ENCODE data around the gene HGD. TPM values are rescaled to one million over a fixed set of nuclear protein-coding genes. Genes with fewer than 3 reads are reported as not detected.

The HGD gene
- total and polyA plus RNA-seq, 7 donors: 0.71 to 54.1 (median 35.7) TPM; not detected in 3

GRCh38 chr3:120602682-120603081, 79.4 kb downstream of the HGD start:
- H3K27me3 ChIP-seq: no peaks in the 10 kb centered on the region
- H3K4me3 ChIP-seq: no peak overlapping the region
- DNase-seq: no peak
- no peak for TF ChIP-seq POLR2A (IDR thresholded peaks at IDR 0.05)
- TF ChIP-seq POLR2AphosphoS5 (IDR thresholded peaks at IDR 0.05): no peak
- TF ChIP-seq, protein P1, sequence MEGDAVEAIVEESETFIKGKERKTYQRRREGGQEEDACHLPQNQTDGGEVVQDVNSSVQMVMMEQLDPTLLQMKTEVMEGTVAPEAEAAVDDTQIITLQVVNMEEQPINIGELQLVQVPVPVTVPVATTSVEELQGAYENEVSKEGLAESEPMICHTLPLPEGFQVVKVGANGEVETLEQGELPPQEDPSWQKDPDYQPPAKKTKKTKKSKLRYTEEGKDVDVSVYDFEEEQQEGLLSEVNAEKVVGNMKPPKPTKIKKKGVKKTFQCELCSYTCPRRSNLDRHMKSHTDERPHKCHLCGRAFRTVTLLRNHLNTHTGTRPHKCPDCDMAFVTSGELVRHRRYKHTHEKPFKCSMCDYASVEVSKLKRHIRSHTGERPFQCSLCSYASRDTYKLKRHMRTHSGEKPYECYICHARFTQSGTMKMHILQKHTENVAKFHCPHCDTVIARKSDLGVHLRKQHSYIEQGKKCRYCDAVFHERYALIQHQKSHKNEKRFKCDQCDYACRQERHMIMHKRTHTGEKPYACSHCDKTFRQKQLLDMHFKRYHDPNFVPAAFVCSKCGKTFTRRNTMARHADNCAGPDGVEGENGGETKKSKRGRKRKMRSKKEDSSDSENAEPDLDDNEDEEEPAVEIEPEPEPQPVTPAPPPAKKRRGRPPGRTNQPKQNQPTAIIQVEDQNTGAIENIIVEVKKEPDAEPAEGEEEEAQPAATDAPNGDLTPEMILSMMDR (IDR thresholded peaks at IDR 0.05): no peak
- no peak for TF ChIP-seq EP300 (IDR thresholded peaks at IDR 0.05)
- 92 to 97% methylated on average over 2 of the region's 2 CpGs for WGBS, 2 donors
- intact Hi-C loops (cut with DNase I): no loop called here
- H3K4me1 ChIP-seq: peaks cover 0 to 34% (median 28%) of the 10 kb centered on the region in 4 donors
- no peak overlapping the region for H3K27ac ChIP-seq
- H3K9me3 ChIP-seq: no peaks in the 10 kb centered on the region
- H3K36me3 ChIP-seq: peaks cover 0 to 46% (median 9%) of the 10 kb centered on the region in 4 donors

DNA sequence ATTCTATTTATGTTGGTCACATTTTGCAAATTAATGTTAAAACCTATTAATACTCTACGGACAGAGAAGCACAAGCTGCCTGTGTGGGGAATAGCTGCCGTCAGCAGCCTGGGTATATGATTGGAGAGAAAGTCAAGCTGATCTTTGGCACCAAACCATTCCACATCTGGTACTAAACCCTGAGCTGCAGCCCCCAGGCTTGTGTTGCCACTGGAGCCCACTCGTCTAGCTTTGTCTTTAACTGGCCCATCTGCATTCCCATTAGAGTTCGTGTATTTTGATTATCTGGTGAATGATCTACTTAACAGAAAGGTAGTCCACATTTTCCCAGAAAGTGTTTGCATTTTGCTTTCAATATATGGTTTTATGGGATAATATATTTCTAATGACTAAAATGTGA, 80.5 kb downstream of the HGD start:
- WGBS, 2 donors: 76 to 77% methylated on average over 4 of the region's 4 CpGs
- TF ChIP-seq, protein P1 (IDR thresholded peaks at IDR 0.05): no peak
- TF ChIP-seq POLR2A (IDR thresholded peaks at IDR 0.05) (no peak), POLR2AphosphoS5 (IDR thresholded peaks at IDR 0.05) (no peak), EP300 (IDR thresholded peaks at IDR 0.05) (no peak)
- H3K4me3 ChIP-seq: no peak overlapping the region
- H3K27me3 ChIP-seq: no peaks in the 10 kb centered on the region
- DNase-seq: no peak
- intact Hi-C loops (cut with DNase I): no loop called here
- no peaks in the 10 kb centered on the region for H3K9me3 ChIP-seq
- no peak overlapping the region for H3K27ac ChIP-seq
- H3K36me3 ChIP-seq: peaks cover 0 to 48% (median 9%) of the 10 kb centered on the region in 4 donors
- peaks cover 0 to 42% (median 36%) of the 10 kb centered on the region in 4 donors for H3K4me1 ChIP-seq

DNA sequence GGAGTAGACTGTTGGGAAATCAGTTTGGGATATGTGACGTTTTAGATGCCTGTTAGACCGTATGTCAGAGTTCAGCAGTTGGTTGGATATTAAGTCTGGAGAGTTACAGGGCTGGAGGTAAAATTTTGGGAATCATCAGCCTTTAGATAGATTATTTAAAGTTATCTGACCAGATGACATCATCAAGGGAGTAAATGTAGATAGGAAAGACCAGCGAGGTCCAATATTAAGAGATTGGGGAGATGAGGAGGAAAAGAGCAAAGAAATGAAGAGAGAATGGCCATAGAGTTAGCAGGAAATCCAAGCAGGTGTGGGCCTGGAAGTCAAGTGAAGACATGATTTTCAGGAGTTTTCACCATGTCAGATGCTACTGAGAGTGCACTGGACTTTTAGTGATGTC, 82.8 kb downstream of the HGD start:
- Histone ChIP-seq H3K27ac (peak overlapping the region in 2 of 4 donors; percentile 3 to 55), H3K9me3 (no peaks in the 10 kb centered on the region), H3K4me3 (no peak overlapping the region), H3K27me3 (no peaks in the 10 kb centered on the region), H3K36me3 (peaks cover 0 to 48% (median 9%) of the 10 kb centered on the region in 4 donors), H3K4me1 (peaks cover 0 to 46% (median 38%) of the 10 kb centered on the region in 4 donors)
- 58 to 86% methylated on average over 3 of the region's 3 CpGs for WGBS, 2 donors
- intact Hi-C loops (cut with DNase I): loop anchor here (5.0 to 10.0 kb wide), 4 partner anchors 37 to 504 kb away; partner anchors contain the start of genes GSK3B, GTF2E1, RABL3 and STXBP5L
- no peak for DNase-seq
- no peak for TF ChIP-seq POLR2AphosphoS5 (IDR thresholded peaks at IDR 0.05)
- TF ChIP-seq POLR2A (IDR thresholded peaks at IDR 0.05): no peak
- TF ChIP-seq EP300 (IDR thresholded peaks at IDR 0.05): no peak

- Histone ChIP-seq H3K36me3 (peaks cover 0 to 35% (median 8%) of the 10 kb centered on the region in 4 donors), H3K4me3 (peak overlapping the region; percentile 62 to 88 (median 76)), H3K9me3 (no peaks in the 10 kb centered on the region), H3K27me3 (no peaks in the 10 kb centered on the region), H3K27ac (peak overlapping the region in 3 of 4 donors; percentile 90 to 94 (median 91)), H3K4me1 (peaks cover 0 to 46% (median 38%) of the 10 kb centered on the region in 4 donors)
- WGBS, 2 donors: 16 to 49% methylated on average over 1 of the region's 1 CpG
- intact Hi-C loops (cut with DNase I): loop anchor here (5.0 to 10.0 kb wide), 4 partner anchors 35 to 503 kb away; partner anchors contain the start of genes GSK3B, GTF2E1, RABL3 and STXBP5L
- DNase-seq: no peak
- TF ChIP-seq POLR2AphosphoS5 (IDR thresholded peaks at IDR 0.05) (no peak), POLR2A (IDR thresholded peaks at IDR 0.05) (no peak), EP300 (IDR thresholded peaks at IDR 0.05) (no peak)
- TF ChIP-seq, protein P1 (IDR thresholded peaks at IDR 0.05): no peak
Measured at GRCh38 chr3:120597445-120598049, 84.5 kb downstream of the HGD start.

DNA sequence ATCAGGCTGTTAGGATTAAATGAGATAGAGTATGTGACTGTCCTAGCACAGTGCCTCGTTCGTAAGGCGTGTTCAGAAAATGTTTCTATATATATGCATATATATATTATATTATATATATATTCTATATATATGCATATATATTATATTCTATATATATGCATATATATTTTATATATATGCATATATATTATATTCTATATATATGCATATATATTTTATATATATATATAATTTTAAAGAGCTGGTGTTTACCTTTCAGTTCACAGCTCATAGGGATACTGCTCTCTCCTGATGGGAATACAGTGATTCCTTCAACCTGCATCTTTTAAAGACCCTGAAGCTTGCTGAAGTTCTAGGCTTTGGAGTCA, 85.2 kb downstream of the HGD start:
- H3K27me3 ChIP-seq: no peaks in the 10 kb centered on the region
- WGBS, 2 donors: 8 to 25% methylated on average over 3 of the region's 3 CpGs
- TF ChIP-seq, protein P1 (IDR thresholded peaks at IDR 0.05): no peak
- TF ChIP-seq POLR2AphosphoS5 (IDR thresholded peaks at IDR 0.05): no peak
- H3K27ac ChIP-seq: peak overlapping the region; percentile 89 to 94 (median 90)
- peaks cover 0 to 29% (median 5%) of the 10 kb centered on the region in 4 donors for H3K36me3 ChIP-seq
- DNase-seq: no peak
- H3K9me3 ChIP-seq: no peaks in the 10 kb centered on the region
- peak overlapping the region; percentile 62 to 88 (median 76) for H3K4me3 ChIP-seq
- H3K4me1 ChIP-seq: peaks cover 0 to 46% (median 38%) of the 10 kb centered on the region in 4 donors
- intact Hi-C loops (cut with DNase I): loop anchor here (5.0 to 10.0 kb wide), 4 partner anchors 35 to 502 kb away; partner anchors contain the start of genes GSK3B, GTF2E1, RABL3 and STXBP5L
